IMR-90 (cell line): Measurements from ENCODE around the gene GNB1L. TPM values are rescaled to one million over a fixed set of nuclear protein-coding genes. Genes with fewer than 3 reads are reported as not detected.

Experiments used
- ATAC-seq: fragments of 200-7000 bp; cut with Tn5 transposase; 2 replicates; pipeline ENCODE4 v1.9.1; 2020; ENCODE audit warnings: low read depth, mild to moderate bottlenecking, moderate library complexity
- BruUV-seq: library from RNA; stranded (reverse); fragments of 400-500 nt; replicated peaks from 2 replicates; lab custom pipeline; 2021; lab: Mats Ljungman, UMichigan
- CTCF ChIA-PET: fragments of 300-600 bp; formaldehyde crosslinking; extraction: SDS; loops from one replicate; lab custom pipeline; 2021; ENCODE audit warnings: antibody characterized with exemption; lab: Yijun Ruan, JAX
- POLR2A ChIA-PET: fragments of 300-600 bp; sonication (Branson Sonifier 250); formaldehyde crosslinking; loops from one replicate; lab custom pipeline; 2022; ENCODE audit warnings: antibody characterized with exemption; ENCODE audit not compliant: unreplicated experiment; lab: Charles Lee
- DNase-seq: peaks from one replicate; pipeline ENCODE4 v3.0.0; 2013
- H2AFZ ChIP-seq: replicated peaks from 2 replicates; pipeline ENCODE3; 2013; ENCODE audit warnings: low read length, mild to moderate bottlenecking; ENCODE audit not compliant: poor library complexity
- H2AK5ac ChIP-seq: 2 replicates; pipeline ENCODE4 v1.6.1; 2013; ENCODE audit warnings: low read depth, low read length, inconsistent platforms
- H2AK9ac ChIP-seq: replicated peaks from 2 replicates; pipeline ENCODE3; 2013; ENCODE audit warnings: mild to moderate bottlenecking, low read depth, low read length, moderate library complexity; ENCODE audit not compliant: poor library complexity
- H2BK120ac ChIP-seq: 2 replicates; pipeline ENCODE4 v1.6.1; 2013; ENCODE audit warnings: low read depth, low read length, inconsistent platforms
- H2BK15ac ChIP-seq: 3 replicates; pipeline ENCODE4 v1.6.1; 2013; ENCODE audit warnings: low read depth, low read length, inconsistent platforms
- H2BK20ac ChIP-seq: 2 replicates; pipeline ENCODE4 v1.6.1; 2013; ENCODE audit warnings: low read depth, mild to moderate bottlenecking, inconsistent platforms, low read length, moderate library complexity
- H2BK5ac ChIP-seq: 2 replicates; pipeline ENCODE4 v1.6.1; 2013; ENCODE audit warnings: mild to moderate bottlenecking, low read depth, low read length, inconsistent platforms; ENCODE audit not compliant: poor library complexity, severe bottlenecking
- H3K14ac ChIP-seq: replicated peaks from 2 replicates; pipeline ENCODE4 v1.6.1; 2013; ENCODE audit warnings: low read depth, low read length, inconsistent platforms
- H3K18ac ChIP-seq: 2 replicates; pipeline ENCODE4 v1.6.1; 2013; ENCODE audit warnings: low read depth, low read length, control low read depth
- H3K23ac ChIP-seq: 2 replicates; pipeline ENCODE4 v1.6.1; 2013; ENCODE audit warnings: low read depth, low read length, inconsistent platforms
- H3K27ac ChIP-seq: 2 replicates; pipeline ENCODE4 v1.5.1; 2013; ENCODE audit warnings: mild to moderate bottlenecking, control low read depth, low read length; ENCODE audit not compliant: insufficient read depth
- H3K27me3 ChIP-seq: 2 replicates; pipeline ENCODE4 v1.6.1; 2013; ENCODE audit warnings: low read length; ENCODE audit not compliant: control insufficient read depth, insufficient read depth
- H3K36me3 ChIP-seq: 2 replicates; pipeline ENCODE4 v1.6.1; 2013; ENCODE audit warnings: low read length, mixed read lengths; ENCODE audit not compliant: control insufficient read depth, insufficient read depth
- H3K4ac ChIP-seq: 2 replicates; pipeline ENCODE4 v1.6.1; 2013; ENCODE audit warnings: low read depth, low read length, inconsistent platforms
- H3K4me1 ChIP-seq: 2 replicates; pipeline ENCODE4 v1.6.1; 2013; ENCODE audit warnings: low read length, mixed read lengths; ENCODE audit not compliant: control insufficient read depth, insufficient read depth
- H3K4me2 ChIP-seq: 2 replicates; pipeline ENCODE4 v1.6.1; 2013; ENCODE audit warnings: low read depth, mild to moderate bottlenecking, control low read depth, low read length, moderate library complexity
- H3K4me3 ChIP-seq: 2 replicates; pipeline ENCODE4 v1.5.1; 2013; ENCODE audit warnings: low read depth, mild to moderate bottlenecking, control low read depth, low read length, moderate library complexity; ENCODE audit not compliant: insufficient read depth
- H3K56ac ChIP-seq: 2 replicates; pipeline ENCODE4 v1.6.1; 2013; ENCODE audit warnings: low read length, inconsistent platforms; ENCODE audit not compliant: insufficient read depth; ENCODE audit errors: extremely low read depth
- H3K79me1 ChIP-seq, 2 experiments: 2 replicates each; pipeline ENCODE4 v1.6.1; 2013; ENCODE audit warnings: low read length in 2 of 2, inconsistent platforms in 1 of 2, low read depth in 1 of 2
- H3K9ac ChIP-seq: 2 replicates; pipeline ENCODE4 v1.6.1; 2013; ENCODE audit warnings: low read depth, low read length, control low read depth
- H3K9me1 ChIP-seq: 2 replicates; pipeline ENCODE4 v1.6.1; 2013; ENCODE audit warnings: low read length, inconsistent platforms; ENCODE audit not compliant: insufficient read depth
- H3K9me3 ChIP-seq: 2 replicates; pipeline ENCODE4 v1.6.1; 2013; ENCODE audit warnings: low read length; ENCODE audit not compliant: control insufficient read depth, insufficient read depth
- H4K20me1 ChIP-seq: 2 replicates; pipeline ENCODE4 v1.6.1; 2013; ENCODE audit warnings: low read length, inconsistent platforms; ENCODE audit not compliant: insufficient read depth
- H4K5ac ChIP-seq: 2 replicates; pipeline ENCODE4 v1.6.1; 2013; ENCODE audit warnings: mild to moderate bottlenecking, low read depth, low read length, control low read depth
- H4K8ac ChIP-seq, 2 experiments: 2 replicates each; pipeline ENCODE4 v1.6.1; 2013; ENCODE audit warnings: low read depth in 2 of 2, low read length in 2 of 2, control low read depth in 1 of 2, inconsistent platforms in 1 of 2
- H4K91ac ChIP-seq: 2 replicates; pipeline ENCODE4 v1.6.1; 2013; ENCODE audit warnings: low read depth, low read length, inconsistent platforms; ENCODE audit not compliant: insufficient read depth
- BHLHE40 ChIP-seq: fragments of 150-350 bp; IDR thresholded peaks from 2 replicates; pipeline ENCODE4 v1.6.1; 2016; ENCODE audit warnings: mild to moderate bottlenecking, low read depth, low read length
- CEBPB ChIP-seq: IDR thresholded peaks from 2 replicates; pipeline ENCODE4 v1.6.1; 2012; ENCODE audit warnings: low read depth, low read length, improper control_type of control experiment
- CTCF ChIP-seq: conservative IDR thresholded peaks from 2 replicates; pipeline ENCODE4 v1.5.1; 2012; ENCODE audit warnings: mild to moderate bottlenecking, low read depth, low read length, improper control_type of control experiment
- ELK1 ChIP-seq: fragments of 150-350 bp; IDR thresholded peaks from 2 replicates; pipeline ENCODE4 v1.6.1; 2016; ENCODE audit warnings: low read depth, mild to moderate bottlenecking, low read length, moderate library complexity, borderline replicate concordance
- RAD21 ChIP-seq: IDR thresholded peaks from 2 replicates; pipeline ENCODE4 v1.6.1; 2012; ENCODE audit warnings: low read length, improper control_type of control experiment
- whole genome bisulfite sequencing, 2 experiments: methylation state at CpG; one replicate each; pipeline versions ENCODE4 v1.1.5 to v1.1.7; 2013; ENCODE audit warnings: missing lambda C conversion rate in 2 of 2; ENCODE audit not compliant: insufficient read length in 1 of 2; ENCODE audit errors: extremely low coverage in 2 of 2; 5-methylcytosine and 5-hydroxymethylcytosine counted together
- dilution Hi-C: fragments of 300-500 bp; cut with HindIII; formaldehyde crosslinking; loops from one replicate; pipeline ENCODE4 v1.14.3; 2018; ENCODE audit warnings: low sequenced_read_pairs; ENCODE audit not compliant: unreplicated experiment
- in situ Hi-C: fragments of 300-500 bp; cut with MboI; formaldehyde crosslinking; loops from 3 replicates; pipeline ENCODE4 v1.14.3; 2019; ENCODE audit warnings: low sequenced_read_pairs, inconsistent platforms, mixed read lengths
- intact Hi-C: fragments of 100-400 bp; cut with micrococcal nuclease; formaldehyde crosslinking; loops from 2 replicates; pipeline ENCODE4 v1.10.0; 2022
- polyA plus RNA-seq, 3 experiments: library from polyadenylated mRNA; depleted of rRNA; stranded (reverse); fragments of >200 nt; gene quantifications; 2 replicates each; pipeline ENCODE4 v1.2.3, GENCODE V29; 2012; ENCODE audit warnings: low replicate concordance in 1 of 3
- total RNA-seq: library from RNA; depleted of rRNA; stranded (reverse); fragments of >200 nt; gene quantifications from 2 replicates; pipeline ENCODE4 v1.2.3, GENCODE V29; 2012

Gene GNB1L
- total and polyA plus RNA-seq, 2 of the 4 experiments (the other 2 are of a cell fraction) = 2.5 to 4.4 TPM

- ChIA-PET CTCF (no interaction called here), POLR2A (no interaction called here)
- Histone ChIP-seq H3K4ac (no peak overlapping the region), H3K14ac (no peak overlapping the region), H3K23ac (no peak overlapping the region), H4K5ac (no peak overlapping the region), H3K9me1 (peaks cover 6% of the 10 kb centered on the region; the same call in 1 of the 2 replicates), H2AK9ac (no peak overlapping the region), H3K9ac (no peak overlapping the region), H3K4me2 (no peak overlapping the region), H3K27me3 (peaks cover 53% of the 10 kb centered on the region), H4K91ac (no peak overlapping the region), H4K8ac (no peak overlapping the region), H2AFZ (no peak overlapping the region), H2BK5ac (no peak overlapping the region), H3K9me3 (no peaks in the 10 kb centered on the region), H2BK15ac (no peak overlapping the region), H4K20me1 (no peaks in the 10 kb centered on the region), H3K18ac (no peak overlapping the region), H3K4me1 (peaks cover 5% of the 10 kb centered on the region), H3K27ac (no peak overlapping the region), H2BK20ac (no peak overlapping the region), H3K79me1 (no peaks in the 10 kb centered on the region), H3K56ac (no peak overlapping the region), H2BK120ac (no peak overlapping the region), H3K36me3 (no peaks in the 10 kb centered on the region), H2AK5ac (no peak overlapping the region), H3K4me3 (no peak overlapping the region)
- in situ Hi-C loops (no loop called here), intact Hi-C loops (no loop called here), dilution Hi-C loops (no loop called here)
- WGBS, 2 experiments = 84% methylated on average over 6 of the region's 8 CpGs; no CpG with 5 or more reads in 1 of the 2 experiments
- TF ChIP-seq CEBPB (no peak), CTCF (no peak), ELK1 (no peak), RAD21 (no peak), BHLHE40 (no peak)
- no TSS peak for BruUV-seq
- ATAC-seq (no peak), DNase-seq (no peak)
Measured at GRCh38 chr22:19774628-19775027, 80.0 kb downstream of the GNB1L start.
